GM21737 (cell line): ENCODE measurements around the gene SERPING1.

Source experiments
- ATAC-seq: cut with Tn5 transposase; IDR thresholded peaks from one replicate; pipeline ENCODE4 v1.9.1; 2021; ENCODE audit warnings: mild to moderate bottlenecking, moderate library complexity; ENCODE audit not compliant: unreplicated experiment

The SERPING1 gene

DNA sequence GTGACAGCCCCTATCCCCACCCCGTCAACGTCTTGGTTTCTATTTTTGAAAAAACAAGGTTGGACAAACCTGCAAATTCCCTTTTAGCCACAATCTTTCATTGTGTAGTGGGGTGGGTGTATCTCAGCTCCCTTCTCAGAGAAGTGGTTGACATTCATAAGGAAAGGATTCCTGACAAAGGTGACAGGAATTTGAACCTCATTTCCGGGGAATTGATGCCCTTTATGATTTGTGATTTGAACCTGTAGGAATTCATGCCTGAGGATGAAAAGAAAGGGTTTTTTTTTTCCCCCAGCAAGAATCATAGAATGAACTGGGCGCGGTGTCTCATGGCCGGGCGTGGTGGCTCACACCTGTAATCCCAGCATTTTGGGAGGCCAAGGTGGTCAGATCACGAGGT is 37.8 kb downstream of the SERPING1 start:
- ATAC-seq = no peak

DNA sequence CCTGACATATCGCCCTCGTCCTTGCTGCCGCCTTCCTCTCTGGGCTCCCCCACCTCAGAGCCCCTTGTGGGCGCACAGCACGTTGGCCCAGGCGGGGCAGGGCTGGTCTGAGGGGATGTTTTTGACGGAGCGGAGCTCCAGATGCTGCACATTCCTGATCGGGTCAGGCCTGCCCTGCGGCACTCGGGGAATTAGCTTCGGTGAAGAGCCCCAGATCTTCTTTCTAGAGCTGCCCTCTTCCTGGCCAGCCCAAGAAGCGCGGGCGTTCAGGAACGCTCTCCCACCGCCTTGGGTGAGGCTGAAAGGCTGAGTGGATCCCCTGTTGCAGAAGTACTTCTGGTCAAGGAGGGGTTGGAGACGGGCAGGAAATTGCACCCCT is 40.1 kb downstream of the SERPING1 start:
- no peak for ATAC-seq

DNA sequence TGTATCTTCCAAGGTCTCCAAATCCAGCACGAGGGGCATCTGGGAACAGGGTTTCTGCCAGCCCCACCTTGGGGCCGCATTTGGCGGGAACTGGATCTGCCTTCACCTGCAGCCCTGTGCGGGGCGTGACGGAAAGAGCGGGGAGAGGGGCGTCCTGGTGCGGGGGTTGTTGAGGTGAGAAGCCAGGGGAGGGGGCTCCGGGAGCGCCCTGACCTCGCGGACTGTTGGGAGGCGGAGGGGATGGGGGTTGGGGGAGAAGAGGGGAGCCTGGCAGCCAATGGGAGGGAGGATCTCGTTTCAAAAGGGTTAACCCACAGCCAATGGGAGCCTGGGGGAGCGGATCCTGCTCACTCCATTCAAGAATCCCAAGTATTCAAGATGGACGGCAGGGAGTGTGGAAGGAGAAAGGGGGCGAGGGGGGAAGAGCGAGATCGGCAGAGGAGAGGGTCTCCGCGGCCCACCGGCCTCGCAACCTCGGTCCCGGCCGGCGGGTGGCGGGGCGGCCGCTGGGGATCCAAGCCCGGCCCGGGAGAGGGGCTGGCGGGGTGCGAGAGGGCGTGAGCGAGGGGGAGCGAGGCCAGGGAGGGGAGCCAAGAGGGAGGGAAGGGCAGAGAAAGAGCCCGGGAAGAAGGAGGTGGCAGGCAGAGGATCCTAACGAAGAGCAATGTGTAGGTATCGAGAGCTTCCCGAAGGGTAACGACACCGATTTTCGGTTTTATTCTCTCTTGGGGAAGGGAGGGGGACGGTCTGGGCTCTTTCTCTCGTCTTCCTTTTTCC is 40.7 kb downstream of the SERPING1 start:
- ATAC-seq = peak; percentile 40

DNA sequence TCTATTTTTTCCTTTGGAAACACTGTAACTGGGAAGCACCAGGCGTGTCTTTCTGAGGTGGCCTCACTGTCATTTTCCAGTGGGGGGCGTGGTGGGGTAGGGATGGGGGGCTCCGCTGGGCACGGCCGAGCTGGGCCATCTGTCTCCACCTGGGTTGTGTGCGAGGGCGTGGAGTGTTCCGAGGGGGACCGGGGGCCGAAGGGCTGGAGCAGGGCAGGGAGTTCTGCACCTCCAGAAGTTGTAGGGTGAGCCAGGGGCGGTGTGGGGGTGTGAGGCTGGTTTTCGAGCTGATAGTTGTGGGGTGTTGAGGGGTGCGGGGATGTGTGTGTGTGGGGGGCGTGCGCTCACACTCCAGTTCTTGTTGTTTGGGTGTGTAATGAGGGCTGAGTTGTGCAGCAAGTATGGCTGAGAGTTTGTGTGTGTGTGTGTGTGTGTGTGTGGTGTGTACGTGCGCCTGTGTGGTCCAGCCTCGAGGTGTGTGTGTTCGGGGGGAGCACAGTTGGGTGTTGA is 41.4 kb downstream of the SERPING1 start:
- no peak for ATAC-seq

DNA sequence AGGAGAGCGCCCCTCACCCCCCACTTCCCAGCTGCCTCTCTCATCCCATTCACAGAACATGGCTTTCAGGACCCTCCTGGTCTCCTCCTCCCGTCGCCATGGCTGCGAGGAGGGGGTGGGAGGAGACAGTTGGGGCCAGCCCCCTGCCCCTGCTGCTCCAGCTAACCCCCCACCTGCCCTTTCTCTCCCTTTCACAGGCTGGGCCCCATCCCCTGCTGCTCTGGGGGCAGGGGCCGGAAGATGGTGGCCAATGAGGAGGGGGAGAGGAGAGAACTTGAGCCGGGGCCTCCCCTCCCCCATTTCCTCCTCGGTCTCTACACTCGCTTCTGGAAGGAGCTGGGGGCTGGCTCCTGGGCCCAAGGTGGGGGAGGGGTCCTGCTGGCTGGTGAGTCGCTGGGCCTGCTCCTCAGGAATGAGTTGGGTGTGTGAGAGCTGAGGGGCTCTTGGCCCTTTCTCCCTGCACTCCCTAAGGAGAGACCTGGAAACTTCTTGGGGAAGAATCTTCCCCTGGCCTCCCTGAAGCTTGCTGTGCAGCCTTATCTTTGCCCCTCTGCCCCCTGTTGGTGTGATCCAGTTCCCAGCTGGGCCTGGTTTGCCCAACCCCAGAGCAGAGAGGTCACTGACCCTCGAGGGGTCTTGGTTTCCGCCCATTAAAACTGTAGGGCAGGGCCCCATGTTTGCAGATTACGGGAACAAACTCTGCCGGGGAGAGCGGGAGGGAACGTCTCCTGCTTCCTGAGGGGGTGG is 42.0 kb downstream of the SERPING1 start:
- no peak for ATAC-seq

DNA sequence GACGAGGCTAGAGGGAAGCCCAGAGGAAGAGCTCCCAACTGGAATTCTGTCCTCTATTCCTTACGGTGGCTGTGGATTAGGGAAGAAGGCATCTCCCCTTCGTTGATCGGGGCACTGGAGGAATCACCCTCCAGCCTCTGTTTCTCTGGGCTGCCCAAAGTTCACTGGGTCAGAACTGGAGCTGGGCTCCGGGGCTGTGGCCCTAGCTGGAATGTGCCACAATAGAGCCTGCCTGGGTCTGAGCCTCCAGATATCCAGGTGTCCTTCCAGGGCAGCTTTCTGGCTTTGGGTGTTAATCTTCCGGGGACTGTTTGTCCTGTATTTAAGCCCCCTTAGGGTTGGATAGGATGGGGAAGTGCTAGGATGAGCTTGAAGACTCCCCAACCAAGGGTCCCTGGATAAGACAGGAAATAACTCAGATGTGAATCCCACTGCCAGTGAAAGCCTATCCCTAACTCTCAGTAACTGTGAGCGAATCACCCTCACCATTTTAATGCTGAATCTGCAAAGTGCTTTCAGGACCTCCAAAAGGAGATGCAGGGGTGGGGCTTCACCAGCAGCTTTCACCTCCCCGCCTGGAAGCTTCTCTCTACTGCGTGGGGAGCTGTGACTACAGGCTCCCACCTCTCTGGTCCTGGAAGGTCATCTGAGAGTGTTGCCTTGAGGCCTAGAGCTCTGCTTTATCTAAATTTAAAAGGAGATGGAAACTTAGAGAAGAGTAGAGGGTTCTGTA is 42.7 kb downstream of the SERPING1 start:
- no peak for ATAC-seq

DNA sequence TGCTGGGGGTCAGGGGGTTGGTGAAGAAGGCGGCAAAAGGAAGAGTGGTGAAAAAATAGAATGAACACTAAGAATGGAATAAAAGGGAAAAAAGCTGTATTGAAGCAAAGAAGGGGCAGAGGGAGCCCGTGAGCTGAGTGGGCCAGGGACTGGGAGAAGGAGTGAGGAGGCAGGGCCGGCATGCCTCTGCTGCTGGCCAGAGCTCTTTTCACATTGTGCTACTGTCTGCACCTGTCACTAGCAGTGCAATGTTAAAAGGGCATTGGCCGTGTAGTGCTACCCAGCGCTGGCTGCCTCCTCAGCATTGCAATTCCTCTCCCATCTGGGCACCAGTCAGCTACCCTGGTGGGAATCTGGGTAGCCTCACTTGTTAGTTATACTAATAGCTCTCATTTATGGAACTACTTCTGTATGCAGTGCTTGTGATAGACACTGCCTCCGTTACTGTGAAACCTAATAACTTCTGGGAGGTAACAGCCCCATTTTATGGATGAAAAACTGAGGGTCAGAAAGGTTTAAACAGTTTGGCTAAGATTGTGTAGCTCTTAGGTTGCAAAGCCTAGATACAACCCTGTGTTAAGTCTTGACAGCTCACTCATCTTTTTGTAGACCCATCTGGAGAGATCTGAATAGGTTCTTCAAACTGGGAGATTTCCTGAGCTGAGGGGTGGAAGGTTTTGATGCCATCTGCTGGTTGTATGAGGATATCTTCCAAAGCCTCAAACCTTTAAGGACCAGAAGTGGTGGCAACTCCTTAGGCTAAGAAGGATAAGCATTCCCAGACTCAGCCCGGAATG is 43.7 kb downstream of the SERPING1 start:
- no peak for ATAC-seq

DNA sequence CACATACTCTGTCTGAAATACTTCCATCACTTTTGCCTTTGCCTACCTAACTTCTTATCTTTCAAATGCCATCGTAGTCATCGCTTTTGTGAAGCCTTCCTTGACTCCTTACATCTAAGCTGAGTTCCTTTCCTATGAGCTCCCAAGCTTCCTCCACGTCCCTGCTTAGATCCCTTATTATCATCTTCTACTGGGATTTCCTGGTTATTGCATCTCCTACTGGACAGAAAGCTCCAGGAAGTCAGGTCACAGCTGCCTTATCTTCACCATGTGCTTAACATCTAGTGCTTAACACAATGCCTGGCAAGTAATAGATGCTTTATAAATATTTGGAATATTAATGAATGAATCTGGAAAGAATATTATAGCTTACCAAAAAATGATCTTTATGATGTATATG is 46.3 kb downstream of the SERPING1 start:
- no peak for ATAC-seq

DNA sequence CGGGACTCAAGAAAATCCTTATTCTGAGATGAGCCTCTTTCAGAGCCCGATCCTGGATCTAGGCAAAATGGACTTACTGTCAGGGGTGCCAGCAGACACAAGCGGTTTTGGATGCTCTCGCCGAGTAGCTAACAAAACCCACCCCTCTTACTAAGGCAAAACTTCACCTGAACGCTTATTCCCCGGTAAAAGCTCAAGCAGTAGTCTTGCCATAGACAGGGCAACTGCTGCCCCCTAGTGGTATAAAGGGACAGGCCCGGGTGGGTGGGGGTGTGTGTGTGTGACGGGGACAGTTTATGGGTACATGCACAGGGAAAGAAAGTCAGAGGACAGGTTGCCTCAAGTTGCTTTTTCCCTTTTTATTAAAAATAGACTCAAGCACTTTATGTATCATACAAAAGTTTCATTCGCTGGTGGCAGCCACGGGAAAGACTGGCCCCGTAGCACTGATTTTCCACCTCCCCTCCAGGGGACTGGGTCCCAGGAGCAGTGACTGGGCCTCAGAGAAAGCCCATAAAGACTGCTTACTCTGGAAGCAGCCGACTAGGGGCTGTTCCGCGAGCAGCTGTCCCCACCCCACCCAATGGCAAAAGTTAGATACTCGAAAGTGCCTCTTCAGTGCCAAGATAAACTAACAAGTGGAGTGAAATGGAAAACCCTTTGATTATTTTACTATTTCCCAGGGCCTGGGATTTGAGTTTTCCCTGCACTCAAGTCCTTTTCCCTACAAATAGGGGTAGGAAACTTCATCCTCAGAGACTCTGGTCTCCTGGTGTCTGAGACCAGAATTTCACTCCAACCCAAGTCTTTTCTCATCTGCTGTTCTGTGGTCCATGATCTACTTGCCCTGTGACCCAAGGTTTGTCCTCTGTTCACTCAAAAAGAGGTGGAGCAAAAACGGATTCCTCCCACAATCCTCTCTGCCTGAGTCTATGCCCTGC is 47.5 kb downstream of the SERPING1 start:
- ATAC-seq = no peak

DNA sequence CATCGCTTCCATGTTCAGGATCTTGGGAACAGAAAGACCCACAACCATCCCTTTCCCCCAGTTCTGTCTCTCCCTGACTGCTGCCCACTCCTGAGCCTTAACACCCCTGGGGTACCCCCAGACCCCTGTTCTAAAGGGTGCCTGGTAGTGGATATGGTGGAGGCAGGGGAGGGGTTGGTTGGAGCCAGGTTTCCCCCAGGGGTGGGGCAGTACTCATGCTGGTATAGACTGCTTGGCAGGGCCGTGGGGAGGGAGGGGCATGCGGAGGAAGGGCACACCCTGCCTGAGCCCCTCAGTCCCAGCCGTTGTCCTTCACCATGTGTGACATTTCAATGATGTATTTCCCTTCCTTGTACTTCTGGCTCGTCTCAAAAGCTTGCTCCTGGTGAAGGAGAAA is 48.2 kb downstream of the SERPING1 start:
- ATAC-seq = no peak

DNA sequence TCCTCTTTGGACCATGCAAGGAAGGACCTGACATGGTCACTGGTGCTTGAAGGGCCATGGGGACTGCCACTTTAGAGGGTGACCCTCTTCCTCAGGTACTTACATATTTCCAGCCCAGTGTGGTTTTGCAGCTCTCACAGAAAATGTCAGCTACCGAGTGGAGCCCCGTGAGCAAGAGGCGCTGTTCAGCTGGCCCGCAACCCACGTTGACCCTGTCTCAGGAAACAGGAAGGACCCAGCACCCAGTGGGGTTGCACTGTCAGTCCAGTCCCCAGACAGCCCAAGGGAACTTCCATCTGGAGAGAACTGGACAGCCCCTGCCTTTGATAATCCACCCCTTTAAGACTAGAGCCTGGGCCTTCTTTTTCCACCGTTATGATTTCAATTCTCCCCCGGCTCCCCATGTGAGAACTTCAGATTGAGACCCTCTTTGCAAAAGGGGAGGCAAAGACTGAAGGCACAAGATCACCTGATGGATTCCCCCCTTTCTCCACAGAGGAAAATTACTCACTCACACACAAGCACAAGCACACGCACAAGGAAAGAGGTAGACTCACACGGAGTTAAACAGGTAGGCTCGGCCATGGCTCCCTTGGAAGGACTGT is 48.8 kb downstream of the SERPING1 start:
- ATAC-seq = no peak

DNA sequence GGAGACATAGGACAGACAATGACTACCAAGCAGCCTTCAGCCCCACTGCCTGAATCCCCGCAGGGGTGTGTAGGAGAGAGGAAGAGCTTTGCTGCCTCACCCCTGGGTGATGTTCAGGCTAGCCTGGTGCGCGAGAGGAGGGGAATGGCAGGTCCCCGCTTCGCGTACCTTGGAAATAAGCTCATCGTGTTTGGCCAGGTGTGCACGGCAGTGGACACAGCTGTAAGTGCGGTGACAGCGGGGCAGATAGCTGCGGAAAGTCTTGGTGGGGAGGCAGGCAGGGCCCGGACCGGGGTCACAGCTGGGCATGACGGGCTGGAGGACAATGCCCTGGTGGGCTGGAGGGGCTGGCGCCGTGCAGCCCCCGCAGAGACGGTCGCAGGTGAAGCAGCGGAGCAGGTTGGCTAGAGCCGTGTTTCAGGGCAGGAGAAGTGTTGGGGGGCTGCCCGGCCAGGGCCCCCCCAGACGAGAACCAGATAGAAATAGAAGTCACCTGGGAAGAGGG is 49.4 kb downstream of the SERPING1 start:
- ATAC-seq = no peak

DNA sequence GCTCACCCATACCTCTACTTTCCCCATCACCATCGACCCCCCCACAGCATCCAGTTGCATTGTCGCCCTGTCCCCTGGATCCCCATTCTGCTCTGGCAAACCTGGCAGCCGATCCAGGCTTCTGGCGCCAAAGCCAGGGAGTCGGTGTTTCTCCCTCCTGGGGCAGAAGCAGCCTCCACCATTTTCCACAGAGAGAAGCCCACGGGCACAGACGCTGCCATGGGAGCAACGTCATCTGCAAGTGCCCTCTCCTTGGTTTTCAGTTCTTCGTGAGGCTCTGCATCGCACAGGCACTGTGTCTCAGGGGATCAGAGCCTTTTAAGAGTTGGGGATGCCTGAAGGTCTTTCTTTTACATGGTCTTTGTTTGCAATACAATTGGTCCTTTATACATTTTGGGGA is 49.9 kb downstream of the SERPING1 start:
- ATAC-seq = no peak

DNA sequence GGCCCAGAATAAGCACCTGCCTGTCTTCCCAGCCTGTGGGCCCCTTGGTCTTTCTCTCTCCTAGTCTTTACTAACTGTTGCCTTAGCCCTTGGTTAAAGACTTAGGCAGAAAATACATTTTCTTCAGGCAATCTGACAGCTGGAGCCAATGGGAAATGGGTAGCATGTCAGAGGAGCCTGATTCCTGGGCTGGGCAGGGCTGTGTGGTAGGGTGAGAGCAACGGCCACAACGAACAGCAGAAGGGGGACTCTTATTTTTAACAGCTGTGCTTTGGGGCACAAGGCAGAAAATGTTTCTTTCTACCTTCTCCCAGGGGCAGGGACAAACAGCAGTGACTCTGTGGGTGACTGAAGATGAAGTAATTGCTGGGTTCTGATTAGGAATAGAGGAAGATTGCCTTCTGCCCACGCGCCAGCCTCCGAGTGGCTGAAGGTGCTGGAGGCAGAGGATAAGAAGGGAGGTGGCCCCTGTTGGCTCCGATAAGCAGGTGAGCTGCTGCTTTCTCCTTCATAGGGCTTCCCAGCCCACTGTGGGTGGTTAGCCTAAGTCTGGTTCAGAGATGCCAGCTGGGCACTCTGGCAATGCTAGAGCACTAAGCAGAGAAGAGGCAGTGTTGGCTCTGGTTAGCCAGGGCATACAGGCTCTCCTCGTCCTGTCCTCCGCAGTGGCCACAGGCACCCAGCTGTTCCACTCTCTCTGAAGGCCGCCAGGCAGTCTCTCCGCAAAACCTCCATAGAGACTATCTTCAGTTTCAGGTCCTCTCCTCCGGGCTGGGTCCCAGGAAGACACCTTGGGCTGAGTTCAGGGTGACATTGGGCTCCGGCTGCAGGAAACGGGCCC is 50.7 kb downstream of the SERPING1 start:
- no peak for ATAC-seq

DNA sequence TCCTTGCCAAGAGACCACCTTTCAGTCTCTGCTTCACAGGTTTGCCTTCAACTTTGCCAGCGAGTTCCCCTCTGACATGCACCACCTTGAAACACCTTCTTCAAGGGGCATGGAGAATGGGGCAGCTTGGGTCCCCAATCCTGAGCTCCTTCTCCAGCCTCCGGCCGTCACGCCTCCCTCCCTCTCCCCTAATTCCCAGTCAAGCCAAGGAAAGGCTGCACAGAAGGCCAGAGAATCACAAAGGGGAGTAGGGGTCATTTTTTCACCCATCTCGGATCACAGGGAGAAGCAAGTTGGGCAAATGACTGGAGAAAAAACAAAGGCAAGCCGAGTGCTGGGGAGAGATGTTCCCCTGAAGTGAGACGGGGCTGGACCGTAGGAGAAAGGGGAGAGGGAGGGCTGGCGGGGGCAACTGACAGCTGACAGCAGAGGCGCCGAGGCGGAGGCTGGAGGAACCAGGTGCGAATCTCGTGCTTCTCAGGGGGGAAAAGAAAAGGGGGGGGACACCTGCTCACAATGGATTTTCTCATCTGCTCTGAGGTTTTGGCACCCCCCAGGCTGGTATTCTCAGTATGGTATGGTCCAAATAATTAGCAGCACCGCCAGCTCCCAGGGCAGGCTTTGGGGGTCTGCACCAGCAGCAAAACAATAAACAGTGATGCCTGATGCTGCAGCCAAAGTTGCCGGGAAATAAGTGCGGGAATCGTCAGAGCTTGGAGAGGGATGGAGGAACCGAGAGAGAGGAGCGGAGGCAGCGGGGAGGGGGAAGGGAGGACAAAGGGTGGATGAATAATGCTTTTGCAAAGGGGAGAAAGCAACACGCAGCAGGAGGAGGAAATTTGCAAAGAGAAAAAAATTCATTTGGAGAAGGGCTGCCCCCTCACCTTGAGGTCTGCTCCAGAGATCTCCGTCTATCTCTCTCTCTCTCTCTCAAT is 51.6 kb downstream of the SERPING1 start:
- no peak for ATAC-seq

DNA sequence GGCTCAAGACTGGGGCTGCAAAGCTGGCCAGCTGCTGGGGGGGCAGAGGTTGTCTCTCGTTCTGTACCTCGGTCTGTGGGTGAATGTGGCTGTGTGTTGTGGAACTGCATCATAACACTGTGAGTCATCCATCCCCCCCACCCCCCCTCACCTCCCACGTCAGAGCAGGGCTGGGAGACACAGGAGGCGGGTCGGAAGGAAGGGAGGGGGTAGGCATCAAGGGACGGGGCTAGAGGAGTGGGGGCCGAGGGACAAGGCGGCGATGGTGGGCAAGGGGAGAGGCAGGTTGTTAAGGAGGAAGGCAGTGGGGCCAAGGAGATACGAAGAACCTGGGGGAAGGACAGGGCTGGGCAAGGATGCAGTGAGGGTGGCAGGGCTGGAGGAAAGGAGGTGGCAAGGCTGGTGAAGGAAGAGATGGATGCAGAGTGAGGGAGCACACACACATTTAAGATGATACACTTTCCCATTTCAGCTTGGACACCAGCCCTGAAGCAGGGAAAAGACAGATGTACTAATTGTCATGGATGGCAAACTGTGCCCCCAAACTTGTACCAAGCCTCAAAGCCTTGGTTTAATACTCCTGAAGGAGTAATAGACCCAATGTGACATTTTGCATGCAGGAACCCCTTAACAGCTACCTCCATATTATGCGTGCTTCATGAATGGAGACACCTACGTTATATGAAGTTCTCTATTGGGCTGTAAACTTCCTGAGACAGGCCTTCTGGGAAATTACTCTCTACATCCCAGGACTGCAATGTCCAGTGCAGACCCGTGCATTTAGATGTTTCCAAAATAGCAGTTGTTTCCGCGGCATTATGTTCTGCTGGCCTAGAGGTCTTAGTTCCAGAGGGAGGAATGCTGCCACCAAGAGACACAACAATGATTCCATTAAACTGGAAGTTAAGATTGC is 52.6 kb downstream of the SERPING1 start, which contains the start of gene YPEL4:
Gene YPEL4, minus strand, starts transcription at position 87 of the 913 bp plus-strand sequence. CDS start 2,805 bp downstream, outside the sequence.
- no peak for ATAC-seq
